Stomach (tissue), 9 donors: ENCODE measurements around the gene ITCH. TPM values are rescaled to one million over a fixed set of nuclear protein-coding genes. Genes with fewer than 3 reads are reported as not detected.

ENCODE experiments used
- DNase-seq, 2 donors: peaks; one replicate each; pipeline versions ENCODE4 v3.0.0 to v3.0.0-alpha.2; 2013 to 2019
- H3K27ac ChIP-seq, 5 donors: fragments of 200-600 bp in 4 of 5; sonication (generic) in 4 of 5; one replicate each; pipeline ENCODE4 v1.5.1; 2013 to 2019; ENCODE audit warnings: mild to moderate bottlenecking in 1 of 5, moderate library complexity in 1 of 5
- H3K27me3 ChIP-seq, 3 donors: fragments of 200-600 bp; sonication (generic); one replicate each; pipeline ENCODE4 v1.5.1; 2017 to 2019; ENCODE audit warnings: mixed run types in 1 of 3
- H3K36me3 ChIP-seq, 4 donors: fragments of 200-600 bp; sonication (generic); 1 replicate in 3 of 4; 2 replicates in 1 of 4; pipeline ENCODE4 v1.5.1; 2016 to 2019
- H3K4me1 ChIP-seq, 4 donors: fragments of 200-600 bp; sonication (generic); one replicate each; pipeline ENCODE4 v1.5.1; 2016 to 2019
- H3K4me3 ChIP-seq, 4 donors: fragments of 200-600 bp; sonication (generic) in 3 of 4; one replicate each; pipeline ENCODE4 v1.5.1; 2016 to 2019; ENCODE audit warnings: mild to moderate bottlenecking in 1 of 4
- H3K9me3 ChIP-seq, 4 donors: fragments of 200-600 bp; sonication (generic); one replicate each; pipeline ENCODE4 v1.5.1; 2016 to 2019
- EP300 ChIP-seq: sonication (generic); formaldehyde crosslinking; IDR thresholded peaks from one replicate; pipeline ENCODE4 v1.6.1; 2017; ENCODE audit warnings: antibody characterized with exemption
- POLR2A ChIP-seq, 4 donors: fragments of 450-650 bp; IDR thresholded peaks; one replicate each; pipeline ENCODE4 v1.6.1; 2016; ENCODE audit warnings: antibody characterized with exemption in 4 of 4, control low read depth in 2 of 4, mild to moderate bottlenecking in 1 of 4, moderate library complexity in 1 of 4
- POLR2AphosphoS5 ChIP-seq, 3 donors: sonication (generic); formaldehyde crosslinking; IDR thresholded peaks; one replicate each; pipeline ENCODE4 v1.6.1; 2016; ENCODE audit warnings: antibody characterized with exemption in 3 of 3
- WGBS, 5 donors: extraction: QIAGEN DNeasy Blood & Tissue Kit in 3 of 5; methylation state at CpG; one replicate each; pipeline versions ENCODE4 v1.1.5 to v1.1.7; 2013 to 2018; 5-methylcytosine and 5-hydroxymethylcytosine counted together
- intact Hi-C: fragments of 100-400 bp; cut with DNase I; formaldehyde crosslinking; loops from one replicate; pipeline ENCODE4 v1.15.1; 2023; ENCODE audit warnings: low total_unique reads
- polyA plus RNA-seq, 3 donors: library from polyadenylated mRNA; stranded (reverse); fragments of 200-250 nt; gene quantifications; one replicate each; pipeline ENCODE4 v1.2.3, GENCODE V29; 2013
- total RNA-seq, 5 donors: library from RNA; depleted of rRNA; stranded (reverse); fragments of >200 nt; gene quantifications; one replicate each; pipeline versions ENCODE4 v1.1.0 to v1.2.3, GENCODE V29; 2014 to 2016
- TF ChIP-seq, protein P1 (sequence below), 7 experiments: fragments of 450-650 bp in 4 of 7; fragments of 200-600 bp in 3 of 7; sonication (generic) in 3 of 7; IDR thresholded peaks; one replicate each; pipeline ENCODE4 v1.5.1; 2016 to 2019; ENCODE audit warnings: antibody characterized with exemption in 7 of 7, control low read depth in 2 of 7, mild to moderate bottlenecking in 1 of 7
- donor health status: healthy with polysubstance abuse.
- donor health status: Bipolar disorder and iron deficiency.
- donor health status: healthy.

Gene ITCH
- total and polyA plus RNA-seq, 8 donors, result 7.2 to 138 (median 35.6) TPM

DNA sequence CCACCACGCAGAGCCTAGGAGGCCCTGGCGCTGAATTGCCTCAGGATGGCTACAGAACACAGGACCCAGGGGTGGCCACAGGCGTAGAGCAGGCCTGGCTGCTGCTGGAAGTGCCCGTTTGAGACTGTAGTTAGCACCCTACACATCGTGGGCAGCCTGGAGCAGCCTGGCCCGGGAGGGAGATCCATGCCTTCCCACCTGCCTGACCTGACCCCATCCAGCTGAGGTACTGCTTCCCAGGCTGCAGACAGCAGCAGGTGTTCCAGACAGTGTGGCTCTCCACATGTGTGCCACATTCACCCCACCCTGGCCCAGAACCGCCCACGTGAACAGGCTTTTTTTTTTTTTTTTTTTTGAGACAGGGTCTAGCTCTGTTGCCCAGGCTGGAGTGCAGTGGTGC lies 174.6 kb downstream of the ITCH start:
- TF ChIP-seq, protein P1, sequence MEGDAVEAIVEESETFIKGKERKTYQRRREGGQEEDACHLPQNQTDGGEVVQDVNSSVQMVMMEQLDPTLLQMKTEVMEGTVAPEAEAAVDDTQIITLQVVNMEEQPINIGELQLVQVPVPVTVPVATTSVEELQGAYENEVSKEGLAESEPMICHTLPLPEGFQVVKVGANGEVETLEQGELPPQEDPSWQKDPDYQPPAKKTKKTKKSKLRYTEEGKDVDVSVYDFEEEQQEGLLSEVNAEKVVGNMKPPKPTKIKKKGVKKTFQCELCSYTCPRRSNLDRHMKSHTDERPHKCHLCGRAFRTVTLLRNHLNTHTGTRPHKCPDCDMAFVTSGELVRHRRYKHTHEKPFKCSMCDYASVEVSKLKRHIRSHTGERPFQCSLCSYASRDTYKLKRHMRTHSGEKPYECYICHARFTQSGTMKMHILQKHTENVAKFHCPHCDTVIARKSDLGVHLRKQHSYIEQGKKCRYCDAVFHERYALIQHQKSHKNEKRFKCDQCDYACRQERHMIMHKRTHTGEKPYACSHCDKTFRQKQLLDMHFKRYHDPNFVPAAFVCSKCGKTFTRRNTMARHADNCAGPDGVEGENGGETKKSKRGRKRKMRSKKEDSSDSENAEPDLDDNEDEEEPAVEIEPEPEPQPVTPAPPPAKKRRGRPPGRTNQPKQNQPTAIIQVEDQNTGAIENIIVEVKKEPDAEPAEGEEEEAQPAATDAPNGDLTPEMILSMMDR (IDR thresholded peaks at IDR 0.05), result no peak
- no peak for TF ChIP-seq POLR2A (IDR thresholded peaks at IDR 0.05)
- TF ChIP-seq POLR2AphosphoS5 (IDR thresholded peaks at IDR 0.05), result no peak
- no peak for TF ChIP-seq EP300
- Histone ChIP-seq H3K27ac (no peak overlapping the region), H3K27me3 (no peaks in the 10 kb centered on the region), H3K4me1 (peaks cover 0 to 13% (median 2%) of the 10 kb centered on the region in 4 donors), H3K4me3 (no peak overlapping the region), H3K36me3 (peaks cover 56 to 100% (median 93%) of the 10 kb centered on the region in 4 donors), H3K9me3 (no peaks in the 10 kb centered on the region)
- intact Hi-C loops, result no loop called here
- no peak for DNase-seq
- 80 to 90% (median 82%) methylated on average over 8 of the region's 8 CpGs for WGBS, 5 donors

DNA sequence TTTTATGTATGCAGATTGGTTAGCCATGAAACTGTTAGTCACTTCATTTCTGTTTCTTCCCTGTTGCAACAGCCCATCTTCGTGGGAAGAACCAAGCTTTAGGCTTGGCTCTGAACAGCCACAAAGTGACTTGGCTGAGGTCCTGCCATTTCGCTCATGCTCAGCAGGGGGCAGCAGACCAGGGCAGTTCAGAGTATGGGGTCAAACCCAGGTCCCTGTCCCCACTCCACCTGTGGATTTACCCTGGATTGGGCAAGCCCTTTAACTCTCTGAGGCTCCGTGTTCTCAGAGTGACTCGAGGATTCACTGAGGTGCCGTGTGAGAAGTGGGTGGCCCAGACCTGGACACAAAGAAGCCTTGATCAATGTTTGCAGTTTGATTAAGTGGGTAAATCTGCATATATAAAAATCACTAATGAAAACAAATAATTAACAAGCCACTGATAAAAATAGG lies 175.6 kb downstream of the ITCH start:
- Histone ChIP-seq H3K4me1 (peaks cover 0 to 9% (median 2%) of the 10 kb centered on the region in 4 donors), H3K27ac (peak overlapping the region in 1 of 5 donors; percentile 16), H3K27me3 (no peaks in the 10 kb centered on the region), H3K9me3 (no peaks in the 10 kb centered on the region), H3K4me3 (no peak overlapping the region), H3K36me3 (peaks cover 49 to 91% (median 83%) of the 10 kb centered on the region in 4 donors)
- WGBS, 5 donors, result 22 to 43% (median 35%) methylated on average over 5 of the region's 5 CpGs
- intact Hi-C loops, result no loop called here
- TF ChIP-seq, protein P1 (IDR thresholded peaks at IDR 0.05), result peak in 5 of 7 experiments; percentile 44 to 86 (median 76)
- no peak for TF ChIP-seq EP300
- peak; percentile 60 to 61 for DNase-seq

DNA sequence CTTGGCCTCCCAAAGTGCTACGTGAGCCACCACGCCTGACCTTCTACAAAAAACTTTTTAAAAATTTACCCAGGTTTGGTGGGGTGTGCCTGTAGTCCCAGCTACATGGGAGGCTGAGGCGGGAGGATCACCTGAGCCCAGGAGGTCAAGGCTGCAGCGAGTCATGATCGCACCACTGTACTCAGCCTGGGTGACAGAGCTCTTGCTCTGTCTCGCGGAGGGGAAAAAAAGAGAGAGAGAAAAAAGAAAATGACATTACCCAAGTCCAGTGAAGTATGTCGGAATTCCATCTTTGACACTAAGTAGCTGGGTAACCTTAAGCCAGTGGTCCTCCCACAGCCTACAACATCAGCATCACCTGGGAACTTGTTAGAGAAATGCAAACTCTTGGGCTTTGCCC lies 176.7 kb downstream of the ITCH start:
- TF ChIP-seq, protein P1 (IDR thresholded peaks at IDR 0.05), result no peak
- TF ChIP-seq EP300 (no peak), POLR2AphosphoS5 (IDR thresholded peaks at IDR 0.05) (no peak), POLR2A (IDR thresholded peaks at IDR 0.05) (no peak)
- H3K4me3 ChIP-seq, result no peak overlapping the region
- H3K36me3 ChIP-seq, result peaks cover 40 to 81% (median 72%) of the 10 kb centered on the region in 4 donors
- no peak overlapping the region for H3K27ac ChIP-seq
- peaks cover 0 to 19% (median 2%) of the 10 kb centered on the region in 4 donors for H3K4me1 ChIP-seq
- DNase-seq, result no peak
- intact Hi-C loops, result no loop called here
- H3K9me3 ChIP-seq, result no peaks in the 10 kb centered on the region
- WGBS, 5 donors, result 92 to 97% (median 95%) methylated on average over 8 of the region's 8 CpGs
- H3K27me3 ChIP-seq, result no peaks in the 10 kb centered on the region

DNA sequence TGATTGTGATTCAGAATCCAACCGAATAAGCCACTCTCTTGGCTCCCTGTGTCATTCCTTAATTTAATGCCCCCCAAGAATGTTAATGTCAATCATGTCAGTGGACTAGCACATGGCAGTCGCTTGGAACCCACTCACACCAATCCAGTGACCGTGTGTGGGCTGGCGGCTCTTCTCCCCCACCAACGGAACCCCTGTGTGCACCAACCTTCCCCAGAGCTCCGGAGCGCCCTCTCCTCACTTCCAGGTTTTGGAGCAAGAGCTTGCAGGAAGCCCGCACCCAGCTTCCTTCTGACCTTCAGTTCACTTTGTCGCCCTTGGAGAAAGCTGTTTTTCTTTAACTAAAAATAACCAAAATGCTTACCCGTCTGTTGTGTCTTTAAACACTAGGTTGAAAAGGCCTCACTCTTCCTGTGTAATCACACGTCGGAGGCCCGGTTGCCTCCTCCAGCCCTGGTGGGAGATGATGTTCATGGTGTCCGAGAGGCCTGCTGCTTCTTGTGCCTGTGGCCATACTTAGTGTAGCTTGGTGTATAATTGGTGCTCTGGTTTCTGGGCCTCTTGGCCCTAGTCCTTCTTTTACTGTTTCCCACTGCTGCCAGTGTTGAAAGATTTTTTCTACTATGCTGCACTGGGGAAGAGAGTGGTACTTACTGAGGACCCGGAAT lies 177.7 kb downstream of the ITCH start:
- 86 to 91% (median 87%) methylated on average over 15 of the region's 15 CpGs for WGBS, 5 donors
- H3K4me1 ChIP-seq, result peaks cover 0 to 20% (median 2%) of the 10 kb centered on the region in 4 donors
- H3K9me3 ChIP-seq, result no peaks in the 10 kb centered on the region
- H3K4me3 ChIP-seq, result no peak overlapping the region
- intact Hi-C loops, result no loop called here
- no peak overlapping the region for H3K27ac ChIP-seq
- no peak for DNase-seq
- TF ChIP-seq EP300 (no peak), POLR2A (IDR thresholded peaks at IDR 0.05) (no peak), POLR2AphosphoS5 (IDR thresholded peaks at IDR 0.05) (no peak)
- TF ChIP-seq, protein P1 (IDR thresholded peaks at IDR 0.05), result no peak
- peaks cover 30 to 71% (median 62%) of the 10 kb centered on the region in 4 donors for H3K36me3 ChIP-seq
- no peaks in the 10 kb centered on the region for H3K27me3 ChIP-seq
